Fibroblast of lung (primary cell): ENCODE results near the gene SNN. TPM values are rescaled to one million over a fixed set of nuclear protein-coding genes. Genes with fewer than 3 reads are reported as not detected.

Experiments
- DNase-seq, 2 donors: peaks; one replicate each; pipeline versions ENCODE4 v3.0.0 to v3.0.0-alpha.2; 2010; ENCODE audit warnings: low read depth in 2 of 2
- H2AFZ ChIP-seq: 2 replicates; pipeline ENCODE4 v1.5.1; 2012; ENCODE audit warnings: low read length, control low read depth, inconsistent platforms
- H3K27ac ChIP-seq: 2 replicates; pipeline ENCODE4 v1.5.1; 2011; ENCODE audit warnings: low read length, control low read depth; ENCODE audit not compliant: insufficient read depth
- H3K27me3 ChIP-seq: 2 replicates; pipeline ENCODE4 v1.5.1; 2011; ENCODE audit warnings: mild to moderate bottlenecking, low read length; ENCODE audit not compliant: control insufficient read depth, insufficient read depth
- H3K36me3 ChIP-seq: 2 replicates; pipeline ENCODE4 v1.5.1; 2011; ENCODE audit warnings: low read length; ENCODE audit not compliant: control insufficient read depth, insufficient read depth
- H3K4me1 ChIP-seq: 2 replicates; pipeline ENCODE4 v1.5.1; 2011; ENCODE audit warnings: low read length; ENCODE audit not compliant: control insufficient read depth, insufficient read depth; ENCODE audit errors: extremely low read depth
- H3K4me2 ChIP-seq: 2 replicates; pipeline ENCODE4 v1.5.1; 2011; ENCODE audit warnings: low read length, control low read depth; ENCODE audit not compliant: insufficient read depth; ENCODE audit errors: extremely low read depth
- H3K4me3 ChIP-seq, 4 experiments: fragments of 200-600 bp in 1 of 4; sonication (generic) in 1 of 4; replicated peaks in 1 of 4; 2 replicates each; pipeline ENCODE4 v1.5.1; 2011 to 2016; ENCODE audit warnings: low read length in 4 of 4, low read depth in 3 of 4, mild to moderate bottlenecking in 3 of 4, control low read depth in 2 of 4, inconsistent platforms in 1 of 4, mixed read lengths in 1 of 4; ENCODE audit not compliant: insufficient read depth in 1 of 4; ENCODE audit errors: control extremely low read depth in 1 of 4
- H3K79me2 ChIP-seq: 2 replicates; pipeline ENCODE4 v1.5.1; 2012; ENCODE audit warnings: mild to moderate bottlenecking, low read length, inconsistent platforms; ENCODE audit not compliant: control insufficient read depth, insufficient read depth
- H3K9ac ChIP-seq: 2 replicates; pipeline ENCODE4 v1.5.1; 2011; ENCODE audit warnings: mild to moderate bottlenecking, low read length, control low read depth; ENCODE audit not compliant: insufficient read depth
- H3K9me3 ChIP-seq: 2 replicates; pipeline ENCODE4 v1.5.1; 2012; ENCODE audit warnings: low read depth, low read length; ENCODE audit not compliant: control insufficient read depth, insufficient read depth
- H4K20me1 ChIP-seq: 2 replicates; pipeline ENCODE4 v1.5.1; 2011; ENCODE audit warnings: low read length; ENCODE audit not compliant: control insufficient read depth, insufficient read depth; ENCODE audit errors: extremely low read depth
- CTCF ChIP-seq, 2 donors: IDR thresholded peaks in 1 of 2; conservative IDR thresholded peaks in 1 of 2; 1 replicate in 1 of 2; 2 replicates in 1 of 2; pipeline ENCODE4 v1.5.1; 2011 to 2012; ENCODE audit warnings: low read length in 2 of 2, control low read depth in 1 of 2, inconsistent platforms in 1 of 2, low read depth in 1 of 2, mild to moderate bottlenecking in 1 of 2
- EZH2 ChIP-seq: IDR thresholded peaks from 2 replicates; pipeline ENCODE4 v1.5.1; 2012; ENCODE audit warnings: low read length, control low read depth, mild to moderate bottlenecking; ENCODE audit errors: missing control alignments
- polyA plus RNA-seq, 2 donors: library from polyadenylated mRNA; depleted of rRNA in 1 of 2; stranded (reverse) in 1 of 2; unstranded in 1 of 2; fragments of >200 nt; gene quantifications; 2 replicates each; pipeline ENCODE4 v1.2.1, GENCODE V29; 2011 to 2012; ENCODE audit warnings: missing spikeins in 1 of 2
- total RNA-seq: library from RNA; depleted of rRNA; stranded (reverse); fragments of >200 nt; gene quantifications from 2 replicates; pipeline ENCODE4 v1.2.1, GENCODE V29; 2014

SNN gene
- total and polyA plus RNA-seq, 2 donors (not counting 1 experiment from before 2014, with no cell fraction given), result 17.5 to 24.9 TPM

GRCh38 chr16:11721781-11722467 lies 53.7 kb downstream of the SNN start:
- Histone ChIP-seq H3K79me2 (no peaks in the 10 kb centered on the region), H3K9me3 (no peaks in the 10 kb centered on the region), H3K4me1 (no peaks in the 10 kb centered on the region), H3K4me3 (no peak overlapping the region), H2AFZ (no peak overlapping the region), H3K4me2 (no peak overlapping the region), H3K27me3 (no peaks in the 10 kb centered on the region), H3K27ac (no peak overlapping the region), H4K20me1 (no peaks in the 10 kb centered on the region), H3K36me3 (peaks cover 2% of the 10 kb centered on the region), H3K9ac (no peak overlapping the region)
- TF ChIP-seq EZH2 (no peak), CTCF (conservative IDR thresholded peaks at IDR 0.05 in 1 of 2, IDR thresholded peaks at IDR 0.05 in 1 of 2; ENCODE audit: low read depth in 1 of 2, low read length in 2 of 2) (no peak)
- no peak for DNase-seq

GRCh38 chr16:11722468-11722808 lies 54.2 kb downstream of the SNN start:
- no peaks in the 10 kb centered on the region for H4K20me1 ChIP-seq
- no peak overlapping the region for H2AFZ ChIP-seq
- no peaks in the 10 kb centered on the region for H3K4me1 ChIP-seq
- H3K27me3 ChIP-seq, result no peaks in the 10 kb centered on the region
- no peak overlapping the region for H3K4me3 ChIP-seq
- H3K9me3 ChIP-seq, result no peaks in the 10 kb centered on the region
- no peak overlapping the region for H3K27ac ChIP-seq
- no peak for DNase-seq
- H3K79me2 ChIP-seq, result no peaks in the 10 kb centered on the region
- no peak overlapping the region for H3K4me2 ChIP-seq
- peaks cover 2% of the 10 kb centered on the region for H3K36me3 ChIP-seq
- H3K9ac ChIP-seq, result no peak overlapping the region
- TF ChIP-seq EZH2 (no peak), CTCF (conservative IDR thresholded peaks at IDR 0.05 in 1 of 2, IDR thresholded peaks at IDR 0.05 in 1 of 2; ENCODE audit: low read depth in 1 of 2, low read length in 2 of 2) (no peak)

- Histone ChIP-seq H3K9ac (no peak overlapping the region), H3K4me3 (no peak overlapping the region), H3K79me2 (no peaks in the 10 kb centered on the region), H3K36me3 (peaks cover 4% of the 10 kb centered on the region), H3K9me3 (no peaks in the 10 kb centered on the region), H4K20me1 (no peaks in the 10 kb centered on the region), H3K4me2 (no peak overlapping the region), H2AFZ (no peak overlapping the region), H3K27me3 (no peaks in the 10 kb centered on the region), H3K4me1 (no peaks in the 10 kb centered on the region), H3K27ac (no peak overlapping the region)
- no peak for TF ChIP-seq CTCF (conservative IDR thresholded peaks at IDR 0.05 in 1 of 2, IDR thresholded peaks at IDR 0.05 in 1 of 2; ENCODE audit: low read depth in 1 of 2, low read length in 2 of 2)
- no peak for TF ChIP-seq EZH2
- peak in 1 of 2 donors; percentile 44 for DNase-seq
These were observed 57.2 kb downstream of the SNN start for GRCh38 chr16:11725457-11725856.
